K562 (cell line): ENCODE data around the gene PLRG1. TPM values are rescaled to one million over a fixed set of nuclear protein-coding genes. Genes with fewer than 3 reads are reported as not detected.

ENCODE experiments used
- ATAC-seq: fragments of 200-7000 bp; cut with Tn5 transposase; 3 replicates; pipeline ENCODE4 v1.9.1; 2020; ENCODE audit warnings: moderate library complexity
- BruUV-seq: library from RNA; stranded (reverse); fragments of 400-500 nt; replicated peaks from 2 replicates; lab custom pipeline; 2021; lab: Mats Ljungman, UMichigan
- CTCF ChIA-PET: fragments of 300-600 bp; formaldehyde crosslinking; extraction: SDS; loops from one replicate; lab custom pipeline; 2021; ENCODE audit warnings: low intra/inter-chr PET ratio; lab: Yijun Ruan, JAX
- POLR2A ChIA-PET: fragments of 300-600, 350-650 bp; sonication (Branson Sonifier 250); formaldehyde crosslinking; extraction: SDS; loops from one replicate; lab custom pipeline; 2021; ENCODE audit warnings: antibody characterized with exemption, inconsistent platforms; lab: Yijun Ruan, JAX
- DNase-seq, 4 experiments: peaks; one replicate each; pipeline versions ENCODE4 v3.0.0 to v3.0.0-alpha.2; 2011 to 2018; ENCODE audit warnings: low spot score in 3 of 4, mixed read lengths in 3 of 4; ENCODE audit errors: extremely low read depth in 1 of 4
- FAIRE-seq: peaks from 2 replicates; lab custom pipeline; 2011; peaks lifted over from hg19 to GRCh38; lab: Jason Lieb, UNC
- H2AFZ ChIP-seq: 2 replicates; pipeline ENCODE4 v1.6.0; 2011; ENCODE audit warnings: low read depth, low read length, control low read depth, inconsistent platforms
- H3K27ac ChIP-seq: fragments of 200-600 bp; 3 replicates; pipeline ENCODE4 v1.8.0; 2011; ENCODE audit warnings: low read depth, mild to moderate bottlenecking, control low read depth, inconsistent platforms, low read length, moderate library complexity, mixed read lengths; ENCODE audit errors: extremely low read depth
- H3K27me3 ChIP-seq, 2 experiments: fragments of 300-600 bp in 1 of 2; 2 replicates in 1 of 2; 3 replicates in 1 of 2; pipeline versions ENCODE4 v1.6.0 to v1.8.0; 2011; ENCODE audit warnings: inconsistent platforms in 2 of 2, low read length in 2 of 2, mild to moderate bottlenecking in 1 of 2, mixed read lengths in 1 of 2, moderate library complexity in 1 of 2; ENCODE audit not compliant: control insufficient read depth in 2 of 2, insufficient read depth in 2 of 2
- H3K36me3 ChIP-seq: fragments of 300-600 bp; 3 replicates; pipeline ENCODE4 v1.8.0; 2011; ENCODE audit warnings: mild to moderate bottlenecking, low read length, inconsistent platforms; ENCODE audit not compliant: control insufficient read depth, insufficient read depth
- H3K4me1 ChIP-seq, 2 experiments: fragments of 200-600 bp in 1 of 2; replicated peaks in 1 of 2; 2 replicates in 1 of 2; 3 replicates in 1 of 2; pipeline versions ENCODE4 v1.5.1 to v1.8.0; 2011; ENCODE audit warnings: inconsistent platforms in 2 of 2, low read length in 2 of 2, mild to moderate bottlenecking in 1 of 2, mixed read lengths in 1 of 2, moderate library complexity in 1 of 2; ENCODE audit not compliant: control insufficient read depth in 2 of 2, insufficient read depth in 2 of 2
- H3K4me2 ChIP-seq: 2 replicates; pipeline ENCODE4 v1.6.1; 2011; ENCODE audit warnings: low read length, control low read depth, inconsistent platforms, mixed read lengths; ENCODE audit not compliant: insufficient read depth
- H3K4me3 ChIP-seq: fragments of 200-600 bp; sonication (generic), shearing (Covaris generic); 2 replicates; pipeline ENCODE4 v1.5.1; 2016; ENCODE audit warnings: control low read depth, inconsistent platforms
- H3K79me2 ChIP-seq: fragments of 200-600 bp; 3 replicates; pipeline ENCODE4 v1.8.0; 2011; ENCODE audit warnings: low read length, inconsistent platforms; ENCODE audit not compliant: control insufficient read depth, insufficient read depth
- H3K9ac ChIP-seq, 2 experiments: 2 replicates each; pipeline versions ENCODE4 v1.6.0 to v1.6.1; 2011; ENCODE audit warnings: low read depth in 2 of 2, low read length in 2 of 2, control low read depth in 1 of 2, inconsistent platforms in 1 of 2, mild to moderate bottlenecking in 1 of 2, mixed read lengths in 1 of 2; ENCODE audit not compliant: insufficient read depth in 1 of 2
- H3K9me1 ChIP-seq: one replicate; pipeline ENCODE4 v1.6.0; 2011; ENCODE audit warnings: inconsistent platforms, mild to moderate bottlenecking, low read length, moderate library complexity; ENCODE audit not compliant: control insufficient read depth, insufficient read depth
- H3K9me3 ChIP-seq: replicated peaks from 2 replicates; pipeline ENCODE4 v1.5.1; 2011; ENCODE audit warnings: low read depth, low read length, inconsistent platforms; ENCODE audit not compliant: control insufficient read depth, insufficient read depth
- H4K20me1 ChIP-seq: replicated peaks from 2 replicates; pipeline ENCODE4 v1.6.1; 2011; ENCODE audit warnings: low read length, inconsistent platforms, mixed read lengths; ENCODE audit not compliant: control insufficient read depth, insufficient read depth
- GATA2 ChIP-seq: sonication (generic); formaldehyde crosslinking; IDR thresholded peaks from 2 replicates; pipeline ENCODE4 v1.4.0; 2020; ENCODE audit warnings: mild to moderate bottlenecking, missing genetic modification reagents
- HSF4 ChIP-seq: fragments of 250-450 bp; sonication (Bioruptor Pico); IDR thresholded peaks from 2 replicates; pipeline ENCODE4 v2.1.2; 2022; ENCODE audit warnings: mild to moderate bottlenecking, moderate library complexity, borderline replicate concordance
- MAFF ChIP-seq: IDR thresholded peaks from 2 replicates; pipeline ENCODE4 v1.6.1; 2012; ENCODE audit warnings: low read length, improper control_type of control experiment
- NFE2 ChIP-seq: IDR thresholded peaks from 2 replicates; pipeline ENCODE4 v1.6.1; 2014; ENCODE audit warnings: antibody characterized with exemption, low read depth
- NFE2L1 ChIP-seq: fragments of 450-650 bp; IDR thresholded peaks from 2 replicates; pipeline ENCODE4 v1.6.1; 2016; ENCODE audit warnings: missing genetic modification characterization, low read depth, mild to moderate bottlenecking, missing compliant biosample characterization, moderate library complexity, borderline replicate concordance
- ZBTB2 ChIP-seq: fragments of 450-650 bp; IDR thresholded peaks from 2 replicates; pipeline ENCODE4 v1.6.1; 2016; ENCODE audit warnings: antibody characterized with exemption
- ZFP36 ChIP-seq: fragments of 150-350 bp; IDR thresholded peaks from 2 replicates; pipeline ENCODE4 v1.6.1; 2018; ENCODE audit warnings: low read length, low read depth; ENCODE audit not compliant: partially characterized antibody
- ZKSCAN8 ChIP-seq: fragments of 200-800 bp; sonication (Bioruptor generic); IDR thresholded peaks from 2 replicates; pipeline ENCODE4 v1.6.1; 2016; ENCODE audit warnings: missing genetic modification characterization, missing compliant biosample characterization
- ZNF217 ChIP-seq: sonication (generic); formaldehyde crosslinking; IDR thresholded peaks from 2 replicates; pipeline ENCODE4 v1.8.0; 2022; ENCODE audit warnings: mild to moderate bottlenecking, missing genetic modification reagents
- ZNF253 ChIP-seq: fragments of 250-450 bp; sonication (Bioruptor Pico); conservative IDR thresholded peaks from 2 replicates; pipeline ENCODE4 v1.6.1; 2021; ENCODE audit warnings: mild to moderate bottlenecking
- ZNF436 ChIP-seq: fragments of 250-450, 450-650 bp; sonication (Bioruptor Pico); formaldehyde crosslinking; IDR thresholded peaks from 2 replicates; pipeline ENCODE4 v1.7.0; 2020; ENCODE audit warnings: mild to moderate bottlenecking
- ZNF699 ChIP-seq: fragments of 250-450 bp; sonication (Bioruptor Pico); IDR thresholded peaks from 2 replicates; pipeline ENCODE4 v1.8.0; 2021; ENCODE audit warnings: mild to moderate bottlenecking, moderate library complexity; ENCODE audit not compliant: insufficient replicate concordance
- WGBS: fragments of 100-300 bp; shearing (Covaris generic); methylation state at CpG from one replicate; pipeline ENCODE4 v1.1.6; 2016; ENCODE audit warnings: low coverage, mixed read lengths; ENCODE audit not compliant: insufficient coverage; ENCODE audit errors: missing lambda C conversion rate; 5-methylcytosine and 5-hydroxymethylcytosine counted together
- in situ Hi-C: fragments of 300-500 bp; cut with MboI; formaldehyde crosslinking; loops from 4 replicates; pipeline ENCODE4 v1.15.0; 2018; ENCODE audit warnings: inconsistent platforms, mixed read lengths
- intact Hi-C: fragments of 100-400 bp; cut with micrococcal nuclease; formaldehyde crosslinking; loops from 2 replicates; pipeline ENCODE4 v1.14.2; 2022
- polyA plus RNA-seq, 8 experiments: library from polyadenylated mRNA; depleted of rRNA in 4 of 8; stranded (reverse) in 5 of 8; unstranded in 3 of 8; fragments of >200 nt; fragmentation: Nextera tagmentation in 2 of 8; fragmentation: Illumina TruSeq in 1 of 8; extraction: Ambion mirVana in 2 of 8; extraction: Trizol in 1 of 8; gene quantifications; 2 replicates each; pipeline versions ENCODE4 v1.2.1 to v1.2.3, GENCODE V29; 2011 to 2014; ENCODE audit warnings: inconsistent platforms in 1 of 8, missing spikeins in 1 of 8
- total RNA-seq, 7 experiments: library from RNA; depleted of rRNA in 6 of 7; stranded (reverse); fragments of >200 nt in 6 of 7; fragmentation: Illumina TruSeq in 2 of 7; extraction: Trizol in 2 of 7; gene quantifications; 2 replicates each; pipeline versions ENCODE4 v1.2.1 to v1.2.3, GENCODE V29; 2011 to 2021; ENCODE audit warnings: low replicate concordance in 1 of 7
- TF ChIP-seq, protein P1 (sequence below), 2 experiments: fragments of 200-800 bp in 1 of 2; sonication (Bioruptor generic) in 1 of 2; sonication (generic) in 1 of 2; formaldehyde crosslinking in 1 of 2; IDR thresholded peaks in 1 of 2; conservative IDR thresholded peaks in 1 of 2; 2 replicates each; pipeline versions ENCODE4 v1.5.0 to v1.6.1; 2016 to 2020; ENCODE audit warnings: missing compliant biosample characterization in 1 of 2, missing genetic modification characterization in 1 of 2, missing genetic modification reagents in 1 of 2
- TF ChIP-seq, protein P2 (sequence below): fragments of 250-450 bp; sonication (Bioruptor Pico); IDR thresholded peaks from 2 replicates; pipeline ENCODE4 v1.9.0; 2021; ENCODE audit warnings: mild to moderate bottlenecking
- TF ChIP-seq, protein P3 (sequence below): fragments of 200-800 bp; sonication (Bioruptor generic); IDR thresholded peaks from 2 replicates; pipeline ENCODE4 v1.6.1; 2017; ENCODE audit warnings: missing genetic modification characterization, missing compliant biosample characterization
- TF ChIP-seq, protein P4 (sequence below): conservative IDR thresholded peaks from 2 replicates; pipeline ENCODE4 v1.6.1; 2011; ENCODE audit warnings: low read depth, mild to moderate bottlenecking, low read length; ENCODE audit not compliant: control insufficient read depth

Gene PLRG1
- total and polyA plus RNA-seq, 9 of the 15 experiments (the other 6 are each of a cell fraction or from before 2014, with no cell fraction given) = 48.0 to 248 (median 120) TPM

DNA sequence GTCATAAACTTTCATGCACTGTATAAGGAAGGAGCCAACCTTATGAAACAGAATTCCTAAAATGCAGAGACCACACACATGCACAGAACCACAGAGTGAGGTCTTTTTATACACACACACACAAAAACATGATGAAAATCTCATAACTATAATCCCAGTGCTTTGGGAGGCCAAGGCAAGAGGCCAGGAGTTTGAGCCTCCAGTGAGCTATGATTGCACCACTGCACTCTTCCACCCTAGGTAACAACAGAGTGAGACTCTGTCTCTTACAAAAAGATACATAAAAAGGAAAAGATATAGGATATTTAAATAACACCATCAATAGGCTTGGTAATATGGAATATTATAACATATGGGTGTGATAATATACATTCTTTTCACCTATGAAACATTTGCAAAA is 29.7 kb upstream of the PLRG1 start (continued):
- TF ChIP-seq, protein P1, sequence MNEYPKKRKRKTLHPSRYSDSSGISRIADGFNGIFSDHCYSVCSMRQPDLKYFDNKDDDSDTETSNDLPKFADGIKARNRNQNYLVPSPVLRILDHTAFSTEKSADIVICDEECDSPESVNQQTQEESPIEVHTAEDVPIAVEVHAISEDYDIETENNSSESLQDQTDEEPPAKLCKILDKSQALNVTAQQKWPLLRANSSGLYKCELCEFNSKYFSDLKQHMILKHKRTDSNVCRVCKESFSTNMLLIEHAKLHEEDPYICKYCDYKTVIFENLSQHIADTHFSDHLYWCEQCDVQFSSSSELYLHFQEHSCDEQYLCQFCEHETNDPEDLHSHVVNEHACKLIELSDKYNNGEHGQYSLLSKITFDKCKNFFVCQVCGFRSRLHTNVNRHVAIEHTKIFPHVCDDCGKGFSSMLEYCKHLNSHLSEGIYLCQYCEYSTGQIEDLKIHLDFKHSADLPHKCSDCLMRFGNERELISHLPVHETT (CRISPR knock-in tag; conservative IDR thresholded peaks at IDR 0.05 in 1 of 2, IDR thresholded peaks at IDR 0.05 in 1 of 2) = no peak
- TF ChIP-seq, protein P2, sequence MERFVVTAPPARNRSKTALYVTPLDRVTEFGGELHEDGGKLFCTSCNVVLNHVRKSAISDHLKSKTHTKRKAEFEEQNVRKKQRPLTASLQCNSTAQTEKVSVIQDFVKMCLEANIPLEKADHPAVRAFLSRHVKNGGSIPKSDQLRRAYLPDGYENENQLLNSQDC (CRISPR knock-in tag) = no peak
- TF ChIP-seq ZKSCAN8 (CRISPR knock-in tag) (no peak), HSF4 (CRISPR knock-in tag) (no peak), ZBTB2 (no peak)

- H3K9me3 ChIP-seq = no peaks in the 10 kb centered on the region
- H3K36me3 ChIP-seq = no peaks in the 10 kb centered on the region
- H3K27me3 ChIP-seq = no peaks in the 10 kb centered on the region
- no peaks in the 10 kb centered on the region; a peak in 1 of 5 replicates for H3K4me1 ChIP-seq
- ATAC-seq (no peak), FAIRE-seq (no peak), DNase-seq (no peak)
- BruUV-seq = no TSS peak
- H3K27ac ChIP-seq = no peak overlapping the region
- H4K20me1 ChIP-seq = no peaks in the 10 kb centered on the region
- no peak overlapping the region for H3K4me3 ChIP-seq
- 0% methylated on average over 1 of the region's 1 CpG for WGBS
- H3K9ac ChIP-seq = no peak overlapping the region
- ChIA-PET CTCF (no interaction called here), POLR2A (no interaction called here)
- no peaks in the 10 kb centered on the region for H3K9me1 ChIP-seq
- no peak overlapping the region for H3K4me2 ChIP-seq
- intact Hi-C loops = no loop called here
- no peaks in the 10 kb centered on the region for H3K79me2 ChIP-seq
- in situ Hi-C loops = no loop called here
- no peak overlapping the region for H2AFZ ChIP-seq
- TF ChIP-seq ZNF217 (CRISPR knock-in tag) (no peak), ZFP36 (no peak), GATA2 (no peak), NFE2L1 (tag) (peak; percentile 24; the same call in 1 of the 2 replicates), ZNF699 (CRISPR knock-in tag) (no peak), ZNF436 (CRISPR knock-in tag) (no peak), NFE2 (peak; percentile 66), MAFF (peak; percentile 21; the same call in 1 of the 2 replicates), ZNF253 (CRISPR knock-in tag) (no peak)
- TF ChIP-seq, protein P3, sequence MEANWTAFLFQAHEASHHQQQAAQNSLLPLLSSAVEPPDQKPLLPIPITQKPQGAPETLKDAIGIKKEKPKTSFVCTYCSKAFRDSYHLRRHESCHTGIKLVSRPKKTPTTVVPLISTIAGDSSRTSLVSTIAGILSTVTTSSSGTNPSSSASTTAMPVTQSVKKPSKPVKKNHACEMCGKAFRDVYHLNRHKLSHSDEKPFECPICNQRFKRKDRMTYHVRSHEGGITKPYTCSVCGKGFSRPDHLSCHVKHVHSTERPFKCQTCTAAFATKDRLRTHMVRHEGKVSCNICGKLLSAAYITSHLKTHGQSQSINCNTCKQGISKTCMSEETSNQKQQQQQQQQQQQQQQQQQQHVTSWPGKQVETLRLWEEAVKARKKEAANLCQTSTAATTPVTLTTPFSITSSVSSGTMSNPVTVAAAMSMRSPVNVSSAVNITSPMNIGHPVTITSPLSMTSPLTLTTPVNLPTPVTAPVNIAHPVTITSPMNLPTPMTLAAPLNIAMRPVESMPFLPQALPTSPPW (CRISPR knock-in tag) = no peak
- TF ChIP-seq, protein P4, sequence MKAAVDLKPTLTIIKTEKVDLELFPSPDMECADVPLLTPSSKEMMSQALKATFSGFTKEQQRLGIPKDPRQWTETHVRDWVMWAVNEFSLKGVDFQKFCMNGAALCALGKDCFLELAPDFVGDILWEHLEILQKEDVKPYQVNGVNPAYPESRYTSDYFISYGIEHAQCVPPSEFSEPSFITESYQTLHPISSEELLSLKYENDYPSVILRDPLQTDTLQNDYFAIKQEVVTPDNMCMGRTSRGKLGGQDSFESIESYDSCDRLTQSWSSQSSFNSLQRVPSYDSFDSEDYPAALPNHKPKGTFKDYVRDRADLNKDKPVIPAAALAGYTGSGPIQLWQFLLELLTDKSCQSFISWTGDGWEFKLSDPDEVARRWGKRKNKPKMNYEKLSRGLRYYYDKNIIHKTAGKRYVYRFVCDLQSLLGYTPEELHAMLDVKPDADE = no peak
Measured at GRCh38 chr4:154578919-154579318, 28.7 kb upstream of the PLRG1 start.
